HepG2 (cell line): Measurements from ENCODE around the gene GNAI2. TPM values are rescaled to one million over a fixed set of nuclear protein-coding genes. Genes with fewer than 3 reads are reported as not detected.

Experiments used
- ATF1 ChIP-seq: IDR thresholded peaks from 2 replicates; pipeline ENCODE4 v1.6.1; 2016; ENCODE audit warnings: mild to moderate bottlenecking, control low read depth
- BCLAF1 ChIP-seq: fragments of 450-650 bp; IDR thresholded peaks from 2 replicates; pipeline ENCODE4 v1.6.1; 2017; ENCODE audit warnings: mild to moderate bottlenecking
- CREB3 ChIP-seq: sonication (generic); formaldehyde crosslinking; IDR thresholded peaks from 2 replicates; pipeline ENCODE4 v1.5.0; 2020; ENCODE audit warnings: missing genetic modification reagents
- GATA4 ChIP-seq: sonication (generic); IDR thresholded peaks from 2 replicates; pipeline ENCODE4 v1.6.1; 2016; ENCODE audit warnings: antibody characterized with exemption, low read depth, borderline replicate concordance
- HOXA7 ChIP-seq: sonication (generic); formaldehyde crosslinking; IDR thresholded peaks from 2 replicates; pipeline ENCODE4 v1.8.1; 2022; ENCODE audit warnings: mild to moderate bottlenecking, missing genetic modification reagents, moderate library complexity
- KDM2A ChIP-seq: sonication (generic); formaldehyde crosslinking; IDR thresholded peaks from 2 replicates; pipeline ENCODE4 v1.4.0; 2020; ENCODE audit warnings: low read depth, missing genetic modification reagents, borderline replicate concordance
- KLF12 ChIP-seq: sonication (generic); formaldehyde crosslinking; IDR thresholded peaks from 2 replicates; pipeline ENCODE4 v1.4.0; 2020; ENCODE audit warnings: missing genetic modification reagents, borderline replicate concordance
- KLF16 ChIP-seq, 2 experiments: sonication (generic) in 1 of 2; formaldehyde crosslinking in 1 of 2; IDR thresholded peaks; 2 replicates each; pipeline versions ENCODE4 v1.6.1 to v1.8.0; 2016 to 2023; ENCODE audit warnings: missing genetic modification reagents in 2 of 2, missing compliant biosample characterization in 1 of 2
- MXD3 ChIP-seq: IDR thresholded peaks from 2 replicates; pipeline ENCODE4 v1.6.1; 2016; ENCODE audit warnings: mild to moderate bottlenecking, missing biosample characterization, missing genetic modification reagents
- NFRKB ChIP-seq: fragments of 450-650 bp; IDR thresholded peaks from 2 replicates; pipeline ENCODE4 v1.6.1; 2017
- SIX4 ChIP-seq: sonication (generic); formaldehyde crosslinking; IDR thresholded peaks from 2 replicates; pipeline ENCODE4 v1.4.0; 2020; ENCODE audit warnings: missing genetic modification reagents
- SPEN ChIP-seq: sonication (generic); formaldehyde crosslinking; IDR thresholded peaks from 2 replicates; pipeline ENCODE4 v1.5.1; 2020; ENCODE audit warnings: low read depth, mild to moderate bottlenecking, missing genetic modification reagents
- TAF1 ChIP-seq: sonication (generic); formaldehyde crosslinking; IDR thresholded peaks from 2 replicates; pipeline ENCODE4 v1.4.0; 2020; ENCODE audit warnings: missing genetic modification reagents
- TCF7 ChIP-seq: sonication (generic); IDR thresholded peaks from 2 replicates; pipeline ENCODE4 v1.6.1; 2016; ENCODE audit warnings: antibody characterized with exemption, low read depth
- ZBTB33 ChIP-seq: sonication (generic); formaldehyde crosslinking; IDR thresholded peaks from 2 replicates; pipeline ENCODE4 v1.4.0; 2020; ENCODE audit warnings: missing genetic modification reagents
- ZNF12 ChIP-seq: sonication (generic); formaldehyde crosslinking; IDR thresholded peaks from 2 replicates; pipeline ENCODE4 v1.5.0; 2020; ENCODE audit warnings: missing genetic modification reagents
- ZNF281 ChIP-seq: sonication (generic); formaldehyde crosslinking; IDR thresholded peaks from 2 replicates; pipeline ENCODE4 v1.4.0; 2020; ENCODE audit warnings: missing genetic modification reagents, borderline replicate concordance
- ZNF414 ChIP-seq: sonication (generic); formaldehyde crosslinking; IDR thresholded peaks from 2 replicates; pipeline ENCODE4 v1.5.0; 2020; ENCODE audit warnings: missing genetic modification reagents
- ZNF660 ChIP-seq: sonication (generic); formaldehyde crosslinking; IDR thresholded peaks from 2 replicates; pipeline ENCODE4 v1.5.1; 2020; ENCODE audit warnings: mild to moderate bottlenecking, low read depth, missing genetic modification reagents, borderline replicate concordance
- ZNF746 ChIP-seq: sonication (generic); formaldehyde crosslinking; IDR thresholded peaks from 2 replicates; pipeline ENCODE4 v1.8.0; 2022; ENCODE audit warnings: mild to moderate bottlenecking, missing genetic modification reagents
- polyA plus RNA-seq, 8 experiments: library from polyadenylated mRNA; depleted of rRNA in 3 of 8; stranded (reverse) in 7 of 8; unstranded in 1 of 8; fragments of >200 nt; fragmentation: Illumina TruSeq in 4 of 8; extraction: Trizol in 4 of 8; gene quantifications; 2 replicates each; pipeline versions ENCODE4 v1.2.1 to v1.2.3, GENCODE V29; 2011 to 2016; ENCODE audit warnings: low read depth in 4 of 8, missing spikeins in 1 of 8, mixed read lengths in 1 of 8; ENCODE audit not compliant: insufficient read depth in 1 of 8
- total RNA-seq, 5 experiments: library from RNA; depleted of rRNA; stranded (reverse); fragments of >200 nt; fragmentation: Illumina TruSeq; extraction: Trizol; gene quantifications; 2 replicates each; pipeline ENCODE4 v1.2.3, GENCODE V29; 2016; ENCODE audit warnings: low read depth in 1 of 5

The GNAI2 gene
- total and polyA plus RNA-seq, 2 of the 13 experiments (the other 11 are each of a cell fraction or from before 2014, with no cell fraction given), result 51.1 to 66.2 TPM

GRCh38 chr3:50271314-50271936 is 35.4 kb downstream of the GNAI2 start (continued):
- TF ChIP-seq CREB3 (CRISPR knock-in tag) (no peak), KLF12 (CRISPR knock-in tag) (no peak), KDM2A (CRISPR knock-in tag) (peak; percentile 47), ZNF660 (CRISPR knock-in tag) (no peak), ZNF746 (CRISPR knock-in tag) (peak; percentile 57; the same call in 1 of the 2 replicates), TCF7 (peak; percentile 28; the same call in 1 of the 2 replicates), HOXA7 (no peak), SPEN (CRISPR knock-in tag) (no peak; the same call in 1 of the 2 replicates), KLF16 (CRISPR knock-in tag; IDR thresholded peaks at IDR 0.05) (0 out of 4 replicates have a peak, but pooled peaks of 1 of the 2 experiments have one; percentile 27), ZBTB33 (CRISPR knock-in tag) (peak; percentile 27; the same call in 1 of the 2 replicates), TAF1 (CRISPR knock-in tag) (0 out of 2 replicates have a peak, but pooled peaks have one; percentile 10), MXD3 (CRISPR knock-in tag) (no peak), BCLAF1 (no peak), NFRKB (no peak), ZNF12 (CRISPR knock-in tag) (0 out of 2 replicates have a peak, but pooled peaks have one; percentile 30), GATA4 (peak; percentile 71; the same call in 1 of the 2 replicates), SIX4 (CRISPR knock-in tag) (peak; percentile 59; the same call in 1 of the 2 replicates), ZNF414 (CRISPR knock-in tag) (no peak), ZNF281 (CRISPR knock-in tag) (peak; percentile 79; the same call in 1 of the 2 replicates), ATF1 (CRISPR knock-in tag) (peak; percentile 44; the same call in 1 of the 2 replicates)
